Mucosa of descending colon (tissue), 3 donors: Measurements from ENCODE around the gene MRPL37. TPM values are rescaled to one million over a fixed set of nuclear protein-coding genes. Genes with fewer than 3 reads are reported as not detected.

Source experiments
- ATAC-seq: fragments of 200-7000 bp; cut with Tn5 transposase; one replicate; pipeline ENCODE4 v1.9.1; 2020; ENCODE audit warnings: mild to moderate bottlenecking, moderate library complexity
- DNase-seq, 3 donors: peaks; one replicate each; pipeline ENCODE4 v3.0.0-alpha.2; 2020
- H3K36me3 ChIP-seq: fragments of 200-600 bp; one replicate; pipeline ENCODE4 v1.8.0; 2021; ENCODE audit warnings: low read depth, mild to moderate bottlenecking
- H3K4me1 ChIP-seq: fragments of 200-600 bp; one replicate; pipeline ENCODE4 v1.8.0; 2021; ENCODE audit warnings: low read depth, mild to moderate bottlenecking
- H3K4me3 ChIP-seq: fragments of 200-600 bp; one replicate; pipeline ENCODE4 v1.8.0; 2021; ENCODE audit warnings: mild to moderate bottlenecking
- H3K9me3 ChIP-seq: fragments of 200-600 bp; one replicate; pipeline ENCODE4 v1.8.0; 2021; ENCODE audit warnings: mild to moderate bottlenecking
- intact Hi-C, 2 donors: fragments of 100-400 bp; cut with DNase I in 1 of 2; cut with micrococcal nuclease in 1 of 2; formaldehyde crosslinking; loops; one replicate each; pipeline versions ENCODE4 v1.11.0 to v1.11.1; 2022; cut with DNase I, micrococcal nuclease
- total RNA-seq, 3 donors: library from RNA; stranded (reverse); fragmentation: NEBNext Ultra II Directional in 2 of 3; extraction: Animal tissue kit (Norgen Biotek cat#: 25700) in 2 of 3; gene quantifications; one replicate each; pipeline versions ENCODE4 v1.2.1 to v1.2.4, GENCODE V29; 2021 to 2023
- TF ChIP-seq, protein P1 (sequence below): fragments of 200-600 bp; IDR thresholded peaks from one replicate; pipeline ENCODE4 v1.8.0; 2022; ENCODE audit warnings: antibody characterized with exemption, mild to moderate bottlenecking
- donor health status: DM: no; HTN: no; CAD: no; lungs with moderate emphysema.
- donor health status: DM: no; HTN: no; CAD: no.
- donor health status: DM: no; HTN: yes; CAD: no.

MRPL37 gene
- total RNA-seq, 3 donors from 2014 or later, result 46.5 to 84.7 (median 58.8) TPM

DNA sequence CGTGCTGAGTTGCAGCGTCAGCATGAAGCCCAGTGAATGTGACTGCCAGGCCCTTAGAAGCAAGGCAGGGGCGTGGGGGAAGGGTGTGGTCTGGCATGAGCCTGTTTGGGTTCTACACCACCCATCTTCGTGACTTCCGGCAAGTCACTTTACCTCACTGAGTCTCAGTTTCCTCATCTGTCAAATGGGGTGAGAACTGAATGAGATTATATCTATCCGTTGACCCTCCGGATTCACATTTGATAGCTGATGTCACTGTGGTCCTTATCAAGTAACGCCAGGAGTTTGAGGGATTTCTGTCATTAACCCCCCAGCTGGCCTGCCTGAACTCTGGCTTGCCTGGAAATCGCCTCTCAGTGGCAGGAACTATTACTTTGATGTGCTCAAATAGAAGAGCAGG lies 15.6 kb downstream of the MRPL37 start:
- peaks cover 12% of the 10 kb centered on the region for H3K4me1 ChIP-seq
- no peaks in the 10 kb centered on the region for H3K9me3 ChIP-seq
- no peak overlapping the region for H3K4me3 ChIP-seq
- ATAC-seq (no peak), DNase-seq (no peak)
- peaks cover 14% of the 10 kb centered on the region for H3K36me3 ChIP-seq
- TF ChIP-seq, protein P1, sequence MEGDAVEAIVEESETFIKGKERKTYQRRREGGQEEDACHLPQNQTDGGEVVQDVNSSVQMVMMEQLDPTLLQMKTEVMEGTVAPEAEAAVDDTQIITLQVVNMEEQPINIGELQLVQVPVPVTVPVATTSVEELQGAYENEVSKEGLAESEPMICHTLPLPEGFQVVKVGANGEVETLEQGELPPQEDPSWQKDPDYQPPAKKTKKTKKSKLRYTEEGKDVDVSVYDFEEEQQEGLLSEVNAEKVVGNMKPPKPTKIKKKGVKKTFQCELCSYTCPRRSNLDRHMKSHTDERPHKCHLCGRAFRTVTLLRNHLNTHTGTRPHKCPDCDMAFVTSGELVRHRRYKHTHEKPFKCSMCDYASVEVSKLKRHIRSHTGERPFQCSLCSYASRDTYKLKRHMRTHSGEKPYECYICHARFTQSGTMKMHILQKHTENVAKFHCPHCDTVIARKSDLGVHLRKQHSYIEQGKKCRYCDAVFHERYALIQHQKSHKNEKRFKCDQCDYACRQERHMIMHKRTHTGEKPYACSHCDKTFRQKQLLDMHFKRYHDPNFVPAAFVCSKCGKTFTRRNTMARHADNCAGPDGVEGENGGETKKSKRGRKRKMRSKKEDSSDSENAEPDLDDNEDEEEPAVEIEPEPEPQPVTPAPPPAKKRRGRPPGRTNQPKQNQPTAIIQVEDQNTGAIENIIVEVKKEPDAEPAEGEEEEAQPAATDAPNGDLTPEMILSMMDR, result no peak
- intact Hi-C loops, result loop anchor here in 1 of 2 donors (5.0 kb wide), 1 partner anchor 218 kb away; no protein-coding TSS in a partner anchor

DNA sequence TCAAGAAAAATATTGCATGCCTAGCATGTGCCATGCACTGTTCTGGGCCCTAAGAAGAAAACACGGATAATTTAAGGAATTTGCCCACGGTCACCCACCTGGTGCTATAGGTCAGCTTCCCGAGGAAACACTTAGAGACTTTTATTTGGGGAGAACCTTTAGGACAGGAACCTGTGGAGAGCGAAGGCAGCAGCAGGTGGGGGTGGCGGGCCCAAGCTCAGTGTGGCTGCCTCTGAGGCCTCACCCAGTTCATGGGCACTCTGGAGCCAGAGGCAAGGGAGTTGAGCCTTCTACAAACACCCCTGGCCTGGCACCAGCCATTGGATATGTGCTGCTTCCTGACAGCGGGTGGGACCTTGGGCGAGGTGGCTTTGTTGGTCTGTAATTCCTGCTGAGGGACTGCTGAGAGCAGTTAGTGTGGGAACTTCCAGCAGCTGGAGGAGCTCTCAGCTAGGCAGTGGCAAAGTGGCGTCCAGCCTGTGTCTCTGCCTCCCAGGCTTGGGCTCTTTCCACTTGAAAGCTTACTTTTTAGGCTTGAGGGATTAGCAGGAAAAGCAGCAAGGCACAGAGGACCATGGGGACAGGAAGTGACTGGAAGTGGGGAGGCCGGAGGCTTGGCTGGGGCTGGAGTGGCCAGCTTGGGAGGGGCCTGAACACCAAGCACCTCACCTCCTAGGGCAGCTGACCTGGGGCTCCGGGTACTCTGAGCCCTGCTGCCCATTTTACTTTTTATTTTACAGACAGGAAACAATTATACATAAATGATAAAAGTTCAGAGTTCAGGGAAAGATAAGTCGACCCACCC lies 19.1 kb downstream of the MRPL37 start:
- intact Hi-C loops, result loop anchor here in 1 of 2 donors (5.0 kb wide), 1 partner anchor 222 kb away; no protein-coding TSS in a partner anchor
- DNase-seq, result peak in 2 of 3 donors; percentile 51 to 52

DNA sequence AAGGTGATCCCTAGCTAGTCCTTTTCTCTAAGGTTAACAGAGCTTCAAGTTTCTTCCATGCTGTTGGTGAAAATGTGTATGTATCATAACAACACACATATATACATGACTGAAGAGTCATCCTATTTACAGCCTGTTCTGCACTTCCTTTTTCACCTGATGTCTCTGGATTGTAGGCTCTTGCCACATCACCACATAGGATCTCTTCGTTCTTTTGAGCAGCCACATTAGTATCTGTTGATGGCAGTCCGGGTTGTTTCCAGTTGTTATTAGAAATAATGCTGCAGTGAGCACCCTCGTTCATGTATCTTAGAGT lies 19.7 kb downstream of the MRPL37 start:
- Histone ChIP-seq H3K36me3 (peaks cover 9% of the 10 kb centered on the region), H3K4me3 (no peak overlapping the region), H3K9me3 (no peaks in the 10 kb centered on the region), H3K4me1 (peaks cover 12% of the 10 kb centered on the region)
- DNase-seq (no peak), ATAC-seq (peak; percentile 26)
- TF ChIP-seq, protein P1, result no peak
- intact Hi-C loops, result loop anchor here in 1 of 2 donors (5.0 kb wide), 1 partner anchor 222 kb away; no protein-coding TSS in a partner anchor

More for the DNA sequence above, 19.1 kb downstream of the MRPL37 start:
- TF ChIP-seq, protein P1, result no peak
- H3K4me1 ChIP-seq, result peaks cover 12% of the 10 kb centered on the region
- H3K36me3 ChIP-seq, result peaks cover 14% of the 10 kb centered on the region
- H3K9me3 ChIP-seq, result no peaks in the 10 kb centered on the region
- peak; percentile 55 for ATAC-seq
- no peak overlapping the region for H3K4me3 ChIP-seq

DNA sequence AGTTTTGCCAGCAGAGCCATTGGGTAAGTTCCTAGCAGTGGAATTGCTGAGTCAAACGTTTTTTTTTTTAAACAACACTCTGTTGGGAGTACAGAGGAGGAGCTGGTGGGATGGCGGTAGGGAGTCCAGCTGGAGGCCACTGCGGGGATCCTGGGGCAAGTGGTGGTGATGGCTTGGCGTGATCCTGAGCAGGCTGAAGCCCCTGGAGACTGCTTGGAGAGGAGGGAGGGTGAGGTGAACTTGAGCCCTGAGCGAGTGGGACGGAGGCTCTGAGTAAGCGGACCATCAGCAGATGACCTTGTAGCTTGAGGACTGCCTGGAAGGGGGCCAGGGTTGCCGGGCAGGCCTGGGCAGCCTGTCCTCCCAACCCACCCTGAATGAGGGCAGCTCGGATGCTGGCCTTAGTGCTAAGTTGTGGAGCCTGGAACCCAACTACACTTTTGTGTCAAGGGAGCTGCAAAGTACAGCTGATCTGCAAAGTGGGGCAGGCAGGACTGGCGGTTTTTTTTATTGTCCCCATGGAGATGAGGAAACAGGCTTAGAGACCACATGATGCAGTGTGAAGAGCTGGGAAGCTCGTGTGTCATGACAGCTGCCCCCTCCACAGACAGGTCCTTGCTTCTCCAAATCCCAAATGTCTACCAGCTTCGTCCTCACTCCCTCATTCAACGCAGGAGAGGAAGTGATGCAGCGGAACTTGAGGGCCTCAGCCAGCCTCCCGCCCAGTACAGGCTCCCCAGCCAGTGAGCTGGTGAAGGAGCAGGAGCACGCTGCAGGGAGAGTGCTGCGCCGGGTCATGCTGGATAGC lies 20.2 kb downstream of the MRPL37 start:
- DNase-seq (peak in 2 of 3 donors; percentile 29 to 59), ATAC-seq (peak; percentile 21)
- Histone ChIP-seq H3K4me1 (peaks cover 12% of the 10 kb centered on the region), H3K4me3 (no peak overlapping the region), H3K36me3 (peaks cover 9% of the 10 kb centered on the region), H3K9me3 (no peaks in the 10 kb centered on the region)
- TF ChIP-seq, protein P1, result no peak
- intact Hi-C loops, result no loop called here

DNA sequence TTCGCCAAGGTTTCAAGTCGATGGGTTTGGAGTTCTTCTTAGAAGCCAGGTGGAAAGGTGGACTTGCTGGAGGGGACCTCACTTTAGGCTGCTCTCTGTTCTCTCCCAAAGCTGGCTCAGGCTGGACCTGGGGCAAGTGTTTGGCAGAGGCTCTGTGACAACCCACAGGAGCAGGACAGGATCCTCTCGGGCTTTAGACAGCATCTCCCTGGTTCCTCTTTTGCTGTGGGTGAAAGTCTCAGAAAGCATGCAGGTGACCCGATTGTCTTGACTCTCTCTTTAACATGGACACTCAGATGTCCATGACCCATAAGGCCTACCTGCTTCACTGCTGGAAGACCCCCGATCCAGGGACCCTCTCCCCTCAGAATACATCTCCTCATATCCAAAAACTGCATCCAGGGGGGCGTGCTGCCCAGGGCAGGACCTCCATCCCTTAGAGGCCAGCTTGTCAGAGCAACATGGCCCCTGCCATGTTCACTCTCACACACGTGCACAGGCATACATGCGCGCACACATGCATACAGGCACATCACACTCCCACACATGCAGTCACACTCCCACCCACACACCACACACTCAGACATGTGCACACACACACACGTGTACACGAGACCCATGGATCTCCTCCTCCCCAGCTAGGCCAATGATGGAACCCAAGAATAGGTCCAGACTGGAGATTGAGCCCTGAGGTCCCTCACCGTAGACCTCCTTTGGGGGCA lies 21.3 kb downstream of the MRPL37 start:
- Histone ChIP-seq H3K4me3 (no peak overlapping the region), H3K4me1 (peaks cover 12% of the 10 kb centered on the region), H3K9me3 (no peaks in the 10 kb centered on the region), H3K36me3 (peaks cover 6% of the 10 kb centered on the region)
- intact Hi-C loops, result no loop called here
- no peak for ATAC-seq
- DNase-seq, result no peak
- TF ChIP-seq, protein P1, result no peak
